Measurements from ENCODE around the gene FANK1. TPM values are rescaled to one million over a fixed set of nuclear protein-coding genes. Genes with fewer than 3 reads are reported as not detected.

FANK1 gene
- total and polyA plus RNA-seq, 2 donors (not counting 1 experiment from before 2014, with no cell fraction given): 0.13 TPM; not detected in 1

- Histone ChIP-seq H3K9ac (ENCODE audit: low read length) (no peak overlapping the region), H3K79me2 (ENCODE audit: control insufficient read depth, insufficient read depth, low read length) (no peaks in the 10 kb centered on the region), H3K27me3 (replicated peaks in 1 of 4; ENCODE audit: control extremely low read depth in 1 of 4, control insufficient read depth in 3 of 4, insufficient read depth in 4 of 4, low read length in 3 of 4) (no peaks in the 10 kb centered on the region), H3K4me1 (ENCODE audit: control insufficient read depth in 2 of 2, insufficient read depth in 2 of 2, low read length in 2 of 2) (no peaks in the 10 kb centered on the region), H2AFZ (ENCODE audit: insufficient read depth, low read depth, low read length, poor library complexity, severe bottlenecking) (no peak overlapping the region), H3K9me3 (ENCODE audit: control extremely low read depth in 1 of 3, control insufficient read depth in 2 of 3, insufficient read depth in 1 of 3, low read length in 2 of 3) (no peaks in the 10 kb centered on the region), H4K20me1 (ENCODE audit: control insufficient read depth, insufficient read depth, low read length, poor library complexity, severe bottlenecking) (no peaks in the 10 kb centered on the region), H3K4me2 (replicated peaks; ENCODE audit: low read depth, low read length, poor library complexity, severe bottlenecking) (no peak overlapping the region), H3K27ac (ENCODE audit: low read length in 2 of 2) (no peak overlapping the region), H3K4me3 (ENCODE audit: control extremely low read depth in 1 of 5, extremely low read depth in 1 of 5, insufficient read depth in 1 of 5, low read depth in 2 of 5, low read length in 4 of 5) (no peak overlapping the region), H3K36me3 (replicated peaks in 1 of 2; ENCODE audit: control extremely low read depth in 1 of 2, control insufficient read depth in 1 of 2, extremely low read depth in 1 of 2, insufficient read depth in 2 of 2, low read length in 1 of 2) (no peaks in the 10 kb centered on the region)
- no peak for TF ChIP-seq EZH2 (IDR thresholded peaks at IDR 0.05; ENCODE audit: borderline replicate concordance, insufficient read depth, low read depth, low read length, poor library complexity, severe bottlenecking)
- no peak for TF ChIP-seq CTCF (IDR thresholded peaks at IDR 0.05)
- intact Hi-C loops (cut with micrococcal nuclease): no loop called here
- Mint-ChIP-seq H3K4me3 (no peak overlapping the region), H3K9me3 (ENCODE audit: insufficient read depth) (peaks cover 2% of the 10 kb centered on the region), H3K27ac (no peak overlapping the region), H3K4me1 (no peaks in the 10 kb centered on the region), H3K27me3 (peaks cover 4% of the 10 kb centered on the region)
- 100% methylated on average over 2 of the region's 5 CpGs for WGBS (ENCODE audit: insufficient coverage)
- ATAC-seq (ENCODE audit: low read depth) (no peak), DNase-seq (no peak)
- POLR2A ChIA-PET: no interaction called here
- CTCF ChIA-PET: no interaction called here
Measured at GRCh38 chr10:126021833-126022500, 125.6 kb downstream of the FANK1 start.

- ChIA-PET CTCF (interaction anchor here (1.3 kb wide), 1 partner anchor 18 kb away, joined by 3 read pairs; no protein-coding TSS in a partner anchor), POLR2A (no interaction called here)
- H3K27me3 Mint-ChIP-seq: peaks cover 4% of the 10 kb centered on the region
- Histone ChIP-seq H2AFZ (ENCODE audit: insufficient read depth, low read depth, low read length, poor library complexity, severe bottlenecking) (no peak overlapping the region), H4K20me1 (ENCODE audit: control insufficient read depth, insufficient read depth, low read length, poor library complexity, severe bottlenecking) (no peaks in the 10 kb centered on the region), H3K36me3 (replicated peaks in 1 of 2; ENCODE audit: control extremely low read depth in 1 of 2, control insufficient read depth in 1 of 2, extremely low read depth in 1 of 2, insufficient read depth in 2 of 2, low read length in 1 of 2) (no peaks in the 10 kb centered on the region), H3K9me3 (ENCODE audit: control extremely low read depth in 1 of 3, control insufficient read depth in 2 of 3, insufficient read depth in 1 of 3, low read length in 2 of 3) (no peaks in the 10 kb centered on the region), H3K79me2 (ENCODE audit: control insufficient read depth, insufficient read depth, low read length) (no peaks in the 10 kb centered on the region), H3K4me3 (ENCODE audit: control extremely low read depth in 1 of 5, extremely low read depth in 1 of 5, insufficient read depth in 1 of 5, low read depth in 2 of 5, low read length in 4 of 5) (no peak overlapping the region), H3K9ac (ENCODE audit: low read length) (no peak overlapping the region), H3K27ac (ENCODE audit: low read length in 2 of 2) (no peak overlapping the region), H3K27me3 (replicated peaks in 1 of 4; ENCODE audit: control extremely low read depth in 1 of 4, control insufficient read depth in 3 of 4, insufficient read depth in 4 of 4, low read length in 3 of 4) (no peaks in the 10 kb centered on the region), H3K4me2 (replicated peaks; ENCODE audit: low read depth, low read length, poor library complexity, severe bottlenecking) (no peak overlapping the region), H3K4me1 (ENCODE audit: control insufficient read depth in 2 of 2, insufficient read depth in 2 of 2, low read length in 2 of 2) (no peaks in the 10 kb centered on the region)
- H3K4me1 Mint-ChIP-seq: no peaks in the 10 kb centered on the region
- TF ChIP-seq CTCF (IDR thresholded peaks at IDR 0.05) (no peak), EZH2 (IDR thresholded peaks at IDR 0.05; ENCODE audit: borderline replicate concordance, insufficient read depth, low read depth, low read length, poor library complexity, severe bottlenecking) (no peak)
- no peak for DNase-seq
- intact Hi-C loops (cut with micrococcal nuclease): no loop called here
- no peak overlapping the region for H3K4me3 Mint-ChIP-seq
- no peak overlapping the region for H3K27ac Mint-ChIP-seq
- no peak for ATAC-seq (ENCODE audit: low read depth)
- 95% methylated on average over 4 of the region's 5 CpGs for WGBS (ENCODE audit: insufficient coverage)
- H3K9me3 Mint-ChIP-seq (ENCODE audit: insufficient read depth): peaks cover 2% of the 10 kb centered on the region
Measured at GRCh38 chr10:126022841-126023240, 126.5 kb downstream of the FANK1 start.
